Vagina (tissue), 2 donors: Measurements from ENCODE around the gene DSCAML1. TPM values are rescaled to one million over a fixed set of nuclear protein-coding genes. Genes with fewer than 3 reads are reported as not detected.
"Not testable (repeated sequence)": the region's sequence is repeated elsewhere in the genome, so short reads cannot be mapped to it uniquely, and the experiment has no call there.

Source experiments
- DNase-seq, 2 donors: peaks; one replicate each; pipeline ENCODE4 v3.0.0-alpha.2; 2017; ENCODE audit errors: extremely low spot score in 2 of 2
- H3K27ac ChIP-seq: fragments of 200-600 bp; sonication (generic); one replicate; pipeline ENCODE4 v1.5.1; 2019
- H3K27me3 ChIP-seq: fragments of 200-600 bp; sonication (generic); one replicate; pipeline ENCODE4 v1.5.1; 2019
- H3K36me3 ChIP-seq, 2 donors: fragments of 200-600 bp; sonication (generic); one replicate each; pipeline ENCODE4 v1.5.1; 2017 to 2019
- H3K4me1 ChIP-seq: fragments of 200-600 bp; sonication (generic); one replicate; pipeline ENCODE4 v1.5.1; 2019
- H3K4me3 ChIP-seq, 2 donors: fragments of 200-600 bp; sonication (generic); 1 replicate in 1 of 2; 2 replicates in 1 of 2; pipeline ENCODE4 v1.5.1; 2016 to 2019
- H3K9me3 ChIP-seq: fragments of 200-600 bp; sonication (generic); one replicate; pipeline ENCODE4 v1.5.1; 2019
- CTCF ChIP-seq, 3 experiments: fragments of 450-650 bp in 2 of 3; fragments of 200-600 bp in 1 of 3; sonication (generic) in 1 of 3; IDR thresholded peaks; one replicate each; pipeline ENCODE4 v1.5.1; 2017 to 2019; ENCODE audit warnings: antibody characterized with exemption in 3 of 3, mild to moderate bottlenecking in 2 of 3, moderate library complexity in 2 of 3
- POLR2A ChIP-seq, 2 donors: fragments of 450-650 bp; IDR thresholded peaks; one replicate each; pipeline ENCODE4 v1.6.1; 2017; ENCODE audit warnings: antibody characterized with exemption in 2 of 2, mild to moderate bottlenecking in 2 of 2, moderate library complexity in 2 of 2
- POLR2AphosphoS5 ChIP-seq, 2 donors: sonication (generic); formaldehyde crosslinking; IDR thresholded peaks; one replicate each; pipeline ENCODE4 v1.9.0; 2017; ENCODE audit warnings: antibody characterized with exemption in 2 of 2, mild to moderate bottlenecking in 2 of 2, low read depth in 1 of 2; ENCODE audit not compliant: insufficient read depth in 1 of 2
- intact Hi-C: fragments of 100-400 bp; cut with DNase I; formaldehyde crosslinking; loops from one replicate; pipeline ENCODE4 v1.15.1; 2023
- total RNA-seq: library from RNA; depleted of rRNA; stranded (reverse); fragments of >200 nt; gene quantifications from one replicate; pipeline ENCODE4 v1.2.3, GENCODE V29; 2016

Gene DSCAML1
- total RNA-seq, 1 donor from 2014 or later, result 0.25 TPM

GRCh38 chr11:117816151-117816741 lies 19.2 kb upstream of the DSCAML1 start:
- no peak for DNase-seq
- Histone ChIP-seq H3K9me3 (no peaks in the 10 kb centered on the region), H3K27ac (peak overlapping the region; percentile 46), H3K4me1 (peaks cover 32% of the 10 kb centered on the region), H3K36me3 (no peaks in the 10 kb centered on the region), H3K27me3 (no peaks in the 10 kb centered on the region), H3K4me3 (no peak overlapping the region)
- intact Hi-C loops, result loop anchor here (10.0 kb wide), 1 partner anchor 391 kb away; no protein-coding TSS in a partner anchor
- TF ChIP-seq POLR2AphosphoS5 (IDR thresholded peaks at IDR 0.05; ENCODE audit: insufficient read depth in 1 of 2, low read depth in 1 of 2) (no peak), CTCF (IDR thresholded peaks at IDR 0.05) (no peak), POLR2A (IDR thresholded peaks at IDR 0.05) (no peak)

- peak overlapping the region; percentile 46 for H3K27ac ChIP-seq
- peaks cover 32% of the 10 kb centered on the region for H3K4me1 ChIP-seq
- TF ChIP-seq CTCF (IDR thresholded peaks at IDR 0.05) (no peak), POLR2A (IDR thresholded peaks at IDR 0.05) (no peak), POLR2AphosphoS5 (IDR thresholded peaks at IDR 0.05; ENCODE audit: insufficient read depth in 1 of 2, low read depth in 1 of 2) (no peak)
- no peaks in the 10 kb centered on the region for H3K36me3 ChIP-seq
- H3K27me3 ChIP-seq, result no peaks in the 10 kb centered on the region
- no peak for DNase-seq
- intact Hi-C loops, result loop anchor here (10.0 kb wide), 1 partner anchor 391 kb away; no protein-coding TSS in a partner anchor
- no peaks in the 10 kb centered on the region for H3K9me3 ChIP-seq
- no peak overlapping the region for H3K4me3 ChIP-seq
Measured at GRCh38 chr11:117815262-117815803, 18.3 kb upstream of the DSCAML1 start.

- Histone ChIP-seq H3K36me3 (no peaks in the 10 kb centered on the region), H3K4me1 (peaks cover 32% of the 10 kb centered on the region), H3K9me3 (no peaks in the 10 kb centered on the region), H3K27me3 (no peaks in the 10 kb centered on the region), H3K4me3 (no peak overlapping the region), H3K27ac (peak overlapping the region; percentile 46)
- no peak for DNase-seq
- intact Hi-C loops, result loop anchor here (10.0 kb wide), 1 partner anchor 390 kb away; no protein-coding TSS in a partner anchor
- TF ChIP-seq CTCF (IDR thresholded peaks at IDR 0.05), result no peak
- TF ChIP-seq POLR2A (IDR thresholded peaks at IDR 0.05), result no peak
- TF ChIP-seq POLR2AphosphoS5 (IDR thresholded peaks at IDR 0.05; ENCODE audit: insufficient read depth in 1 of 2, low read depth in 1 of 2), result no peak
Measured at GRCh38 chr11:117814766-117815261, 17.8 kb upstream of the DSCAML1 start.

- H3K27me3 ChIP-seq, result no peaks in the 10 kb centered on the region
- TF ChIP-seq CTCF (IDR thresholded peaks at IDR 0.05), result no peak
- no peak for TF ChIP-seq POLR2A (IDR thresholded peaks at IDR 0.05)
- TF ChIP-seq POLR2AphosphoS5 (IDR thresholded peaks at IDR 0.05; ENCODE audit: insufficient read depth in 1 of 2, low read depth in 1 of 2), result no peak
- H3K4me1 ChIP-seq, result peaks cover 32% of the 10 kb centered on the region
- no peak overlapping the region for H3K4me3 ChIP-seq
- H3K9me3 ChIP-seq, result no peaks in the 10 kb centered on the region
- no peak overlapping the region for H3K27ac ChIP-seq
- intact Hi-C loops, result loop anchor here (10.0 kb wide), 1 partner anchor 389 kb away; no protein-coding TSS in a partner anchor
- H3K36me3 ChIP-seq, result no peaks in the 10 kb centered on the region
- no peak for DNase-seq
Measured at GRCh38 chr11:117814204-117814765, 17.3 kb upstream of the DSCAML1 start.

- H3K36me3 ChIP-seq, H3K9me3 ChIP-seq, H3K27ac ChIP-seq, DNase-seq, H3K27me3 ChIP-seq, H3K4me3 ChIP-seq: not testable (repeated sequence)
- H3K4me1 ChIP-seq, result peaks cover 11% of the 10 kb centered on the region
- intact Hi-C loops, result loop anchor here (10.0 kb wide), 1 partner anchor 385 kb away; no protein-coding TSS in a partner anchor
Measured at GRCh38 chr11:117810056-117810451, 13.0 kb upstream of the DSCAML1 start.
